ENCODE results near the gene LASP1NB.

The LASP1NB gene

DNA sequence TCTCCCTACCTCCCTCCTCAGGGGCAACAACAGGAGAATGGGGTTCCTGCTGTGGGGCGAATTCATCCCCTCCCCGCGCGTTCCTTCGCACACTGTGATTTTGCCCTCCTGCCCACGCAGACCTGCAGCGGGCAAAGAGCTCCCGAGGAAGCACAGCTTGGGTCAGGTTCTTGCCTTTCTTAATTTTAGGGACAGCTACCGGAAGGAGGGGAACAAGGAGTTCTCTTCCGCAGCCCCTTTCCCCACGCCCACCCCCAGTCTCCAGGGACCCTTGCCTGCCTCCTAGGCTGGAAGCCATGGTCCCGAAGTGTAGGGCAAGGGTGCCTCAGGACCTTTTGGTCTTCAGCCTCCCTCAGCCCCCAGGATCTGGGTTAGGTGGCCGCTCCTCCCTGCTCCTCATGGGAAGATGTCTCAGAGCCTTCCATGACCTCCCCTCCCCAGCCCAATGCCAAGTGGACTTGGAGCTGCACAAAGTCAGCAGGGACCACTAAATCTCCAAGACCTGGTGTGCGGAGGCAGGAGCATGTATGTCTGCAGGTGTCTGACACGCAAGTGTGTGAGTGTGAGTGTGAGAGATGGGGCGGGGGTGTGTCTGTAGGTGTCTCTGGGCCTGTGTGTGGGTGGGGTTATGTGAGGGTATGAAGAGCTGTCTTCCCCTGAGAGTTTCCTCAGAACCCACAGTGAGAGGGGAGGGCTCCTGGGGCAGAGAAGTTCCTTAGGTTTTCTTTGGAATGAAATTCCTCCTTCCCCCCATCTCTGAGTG is 5.9 kb upstream of the LASP1NB start:
- TF ChIP-seq ZBTB7A (IDR thresholded peaks at IDR 0.05; ENCODE audit: low read depth) (no peak), FOXM1 (IDR thresholded peaks at IDR 0.05; ENCODE audit: borderline replicate concordance, low read depth) (no peak), EP300 (IDR thresholded peaks at IDR 0.05; ENCODE audit: borderline replicate concordance) (no peak), YY1 (IDR thresholded peaks at IDR 0.05; ENCODE audit: low read depth) (no peak), NFIC (IDR thresholded peaks at IDR 0.05) (no peak), RAD21 (IDR thresholded peaks at IDR 0.05; ENCODE audit: low read depth) (no peak), REST (IDR thresholded peaks at IDR 0.05; ENCODE audit: low read depth) (no peak), CEBPB (IDR thresholded peaks at IDR 0.05) (no peak), EGR1 (IDR thresholded peaks at IDR 0.05) (no peak), CREB1 (IDR thresholded peaks at IDR 0.05; ENCODE audit: low read depth) (no peak), MAX (IDR thresholded peaks at IDR 0.05) (no peak), TEAD4 (IDR thresholded peaks at IDR 0.05) (no peak), TAF1 (IDR thresholded peaks at IDR 0.05; ENCODE audit: low read depth) (no peak), TCF12 (IDR thresholded peaks at IDR 0.05; ENCODE audit: low read depth) (no peak)
- TF ChIP-seq, protein P1, sequence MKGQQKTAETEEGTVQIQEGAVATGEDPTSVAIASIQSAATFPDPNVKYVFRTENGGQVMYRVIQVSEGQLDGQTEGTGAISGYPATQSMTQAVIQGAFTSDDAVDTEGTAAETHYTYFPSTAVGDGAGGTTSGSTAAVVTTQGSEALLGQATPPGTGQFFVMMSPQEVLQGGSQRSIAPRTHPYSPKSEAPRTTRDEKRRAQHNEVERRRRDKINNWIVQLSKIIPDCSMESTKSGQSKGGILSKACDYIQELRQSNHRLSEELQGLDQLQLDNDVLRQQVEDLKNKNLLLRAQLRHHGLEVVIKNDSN (IDR thresholded peaks at IDR 0.05): no peak

DNA sequence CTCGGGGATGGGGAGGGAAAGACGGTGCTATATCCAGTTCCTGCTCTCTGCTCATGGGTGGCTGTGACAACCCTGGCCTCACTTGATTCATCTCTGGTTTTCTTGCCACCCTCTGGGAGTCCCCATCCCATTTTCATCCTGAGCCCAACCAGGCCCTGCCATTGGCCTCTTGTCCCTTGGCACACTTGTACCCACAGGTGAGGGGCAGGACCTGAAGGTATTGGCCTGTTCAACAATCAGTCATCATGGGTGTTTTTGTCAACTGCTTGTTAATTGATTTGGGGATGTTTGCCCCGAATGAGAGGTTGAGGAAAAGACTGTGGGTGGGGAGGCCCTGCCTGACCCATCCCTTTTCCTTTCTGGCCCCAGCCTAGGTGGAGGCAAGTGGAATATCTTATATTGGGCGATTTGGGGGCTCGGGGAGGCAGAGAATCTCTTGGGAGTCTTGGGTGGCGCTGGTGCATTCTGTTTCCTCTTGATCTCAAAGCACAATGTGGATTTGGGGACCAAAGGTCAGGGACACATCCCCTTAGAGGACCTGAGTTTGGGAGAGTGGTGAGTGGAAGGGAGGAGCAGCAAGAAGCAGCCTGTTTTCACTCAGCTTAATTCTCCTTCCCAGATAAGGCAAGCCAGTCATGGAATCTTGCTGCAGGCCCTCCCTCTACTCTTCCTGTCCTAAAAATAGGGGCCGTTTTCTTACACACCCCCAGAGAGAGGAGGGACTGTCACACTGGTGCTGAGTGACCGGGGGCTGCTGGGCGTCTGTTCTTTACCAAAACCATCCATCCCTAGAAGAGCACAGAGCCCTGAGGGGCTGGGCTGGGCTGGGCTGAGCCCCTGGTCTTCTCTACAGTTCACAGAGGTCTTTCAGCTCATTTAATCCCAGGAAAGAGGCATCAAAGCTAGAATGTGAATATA is 4.8 kb upstream of the LASP1NB start:
- TF ChIP-seq NFIC (IDR thresholded peaks at IDR 0.05) (no peak), RAD21 (IDR thresholded peaks at IDR 0.05; ENCODE audit: low read depth) (no peak), CEBPB (IDR thresholded peaks at IDR 0.05) (no peak), EP300 (IDR thresholded peaks at IDR 0.05; ENCODE audit: borderline replicate concordance) (no peak), TCF12 (IDR thresholded peaks at IDR 0.05; ENCODE audit: low read depth) (no peak), ZBTB7A (IDR thresholded peaks at IDR 0.05; ENCODE audit: low read depth) (no peak), REST (IDR thresholded peaks at IDR 0.05; ENCODE audit: low read depth) (no peak), CREB1 (IDR thresholded peaks at IDR 0.05; ENCODE audit: low read depth) (no peak), MAX (IDR thresholded peaks at IDR 0.05) (no peak), TEAD4 (IDR thresholded peaks at IDR 0.05) (no peak), FOXM1 (IDR thresholded peaks at IDR 0.05; ENCODE audit: borderline replicate concordance, low read depth) (no peak), EGR1 (IDR thresholded peaks at IDR 0.05) (no peak), TAF1 (IDR thresholded peaks at IDR 0.05; ENCODE audit: low read depth) (no peak), YY1 (IDR thresholded peaks at IDR 0.05; ENCODE audit: low read depth) (no peak)
- TF ChIP-seq, protein P1 (IDR thresholded peaks at IDR 0.05): no peak

DNA sequence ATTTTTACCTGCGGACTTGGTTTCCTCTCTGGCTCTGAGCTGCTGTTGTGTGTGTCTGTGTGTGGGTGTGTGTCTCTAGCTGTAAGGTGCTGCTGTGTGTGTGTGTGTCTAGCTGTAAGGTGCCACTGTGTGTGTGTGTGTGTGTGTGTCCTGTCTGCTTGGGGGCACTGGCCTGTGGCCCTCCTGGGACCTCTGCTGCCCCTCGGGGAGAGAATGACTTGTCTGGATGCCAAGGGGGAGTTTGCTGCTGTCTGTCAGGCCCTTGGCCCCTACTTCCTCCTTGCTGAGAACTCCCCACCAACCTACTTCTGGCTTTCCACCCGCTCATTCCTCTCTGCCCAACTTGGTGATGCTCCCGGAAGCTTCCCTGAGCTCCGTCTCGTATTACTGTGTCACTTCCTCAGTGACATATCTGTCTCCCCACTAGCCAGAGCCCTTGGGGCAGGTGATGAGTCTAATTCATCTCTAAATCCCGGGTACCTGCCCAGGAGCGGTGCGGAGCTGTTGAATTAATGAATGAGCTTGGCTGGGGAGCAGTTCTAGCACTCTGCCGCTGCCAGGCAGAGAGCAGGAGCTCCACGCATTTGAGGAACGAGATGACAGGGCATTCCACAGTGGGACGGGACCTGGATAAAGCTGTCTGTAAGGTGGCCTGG is 3.5 kb upstream of the LASP1NB start:
- TF ChIP-seq TAF1 (IDR thresholded peaks at IDR 0.05; ENCODE audit: low read depth): no peak
- TF ChIP-seq NFIC (IDR thresholded peaks at IDR 0.05): no peak
- TF ChIP-seq FOXM1 (IDR thresholded peaks at IDR 0.05; ENCODE audit: borderline replicate concordance, low read depth): no peak
- no peak for TF ChIP-seq ZBTB7A (IDR thresholded peaks at IDR 0.05; ENCODE audit: low read depth)
- no peak for TF ChIP-seq TEAD4 (IDR thresholded peaks at IDR 0.05)
- TF ChIP-seq YY1 (IDR thresholded peaks at IDR 0.05; ENCODE audit: low read depth): no peak
- TF ChIP-seq, protein P1 (IDR thresholded peaks at IDR 0.05): no peak
- no peak for TF ChIP-seq RAD21 (IDR thresholded peaks at IDR 0.05; ENCODE audit: low read depth)
- no peak for TF ChIP-seq EGR1 (IDR thresholded peaks at IDR 0.05)
- TF ChIP-seq REST (IDR thresholded peaks at IDR 0.05; ENCODE audit: low read depth): no peak
- TF ChIP-seq TCF12 (IDR thresholded peaks at IDR 0.05; ENCODE audit: low read depth): no peak
- TF ChIP-seq MAX (IDR thresholded peaks at IDR 0.05): no peak
- no peak for TF ChIP-seq CREB1 (IDR thresholded peaks at IDR 0.05; ENCODE audit: low read depth)
- no peak for TF ChIP-seq EP300 (IDR thresholded peaks at IDR 0.05; ENCODE audit: borderline replicate concordance)
